WI38 (cell line): ENCODE measurements around the gene ZDHHC24.

Experiments
- H3K4me3 ChIP-seq: 2 replicates; pipeline ENCODE4 v1.5.1; 2011; ENCODE audit warnings: low read depth, mild to moderate bottlenecking, control low read depth, low read length
- CTCF ChIP-seq: IDR thresholded peaks from 2 replicates; pipeline ENCODE4 v1.5.1; 2012; ENCODE audit warnings: low read depth, mild to moderate bottlenecking, control low read depth, low read length

The ZDHHC24 gene

DNA sequence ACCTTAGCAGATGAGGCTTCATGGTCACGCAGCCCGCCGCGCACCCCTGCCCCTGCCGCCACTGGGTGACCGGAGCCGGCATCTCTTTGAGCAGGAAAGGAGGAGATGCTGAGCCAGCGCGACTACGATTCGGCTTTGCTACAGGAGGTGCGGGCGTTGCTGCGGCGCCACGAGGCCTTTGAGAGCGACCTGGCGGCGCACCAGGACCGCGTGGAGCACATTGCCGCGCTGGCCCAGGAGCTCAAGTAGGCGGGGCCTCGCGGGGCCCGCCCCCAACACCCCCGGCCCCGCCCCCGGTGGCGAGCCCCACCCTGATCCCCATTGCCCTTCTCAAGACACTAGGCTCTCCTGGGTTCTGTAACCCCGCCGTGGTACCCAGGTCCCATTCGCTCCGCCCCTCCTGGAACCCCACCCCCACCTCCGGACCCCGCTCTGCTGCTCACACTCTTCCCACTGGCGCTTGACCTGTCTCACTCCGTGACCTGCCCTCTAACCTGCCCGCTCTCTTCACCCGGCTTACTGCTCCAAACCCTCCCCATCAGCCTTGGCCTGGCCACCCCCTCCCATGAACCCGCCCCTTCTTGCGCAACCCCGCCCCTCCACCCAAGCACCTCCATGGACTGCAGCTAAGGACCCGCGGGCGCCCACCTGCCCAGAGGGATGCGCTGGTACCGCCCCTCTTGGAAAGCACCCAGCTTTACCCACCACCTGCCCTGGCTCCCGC, 13.5 kb upstream of the ZDHHC24 start:
- TF ChIP-seq CTCF: no peak
- H3K4me3 ChIP-seq: no peak overlapping the region

- TF ChIP-seq CTCF: no peak
- no peak overlapping the region for H3K4me3 ChIP-seq
These were observed 12.0 kb upstream of the ZDHHC24 start for GRCh38 chr11:66557733-66558326.

DNA sequence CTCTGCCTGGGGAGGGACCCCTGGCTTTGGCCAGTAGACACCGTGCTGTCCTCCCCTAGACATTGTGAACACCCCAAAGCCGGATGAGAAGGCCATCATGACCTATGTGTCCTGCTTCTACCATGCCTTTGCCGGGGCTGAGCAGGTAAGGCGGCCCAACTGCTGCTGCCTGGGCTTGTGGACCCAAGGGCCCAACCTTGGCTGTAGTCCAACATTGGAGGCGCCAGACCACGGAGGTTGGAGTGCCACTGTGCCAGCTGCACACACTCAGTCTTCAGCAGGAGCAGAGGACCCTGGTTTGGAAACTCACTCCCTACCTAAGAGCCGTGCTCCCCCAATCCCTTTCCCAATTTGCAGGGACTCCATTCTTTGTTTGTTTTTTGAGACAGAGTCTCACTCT, 10.2 kb upstream of the ZDHHC24 start:
- no peak for TF ChIP-seq CTCF

DNA sequence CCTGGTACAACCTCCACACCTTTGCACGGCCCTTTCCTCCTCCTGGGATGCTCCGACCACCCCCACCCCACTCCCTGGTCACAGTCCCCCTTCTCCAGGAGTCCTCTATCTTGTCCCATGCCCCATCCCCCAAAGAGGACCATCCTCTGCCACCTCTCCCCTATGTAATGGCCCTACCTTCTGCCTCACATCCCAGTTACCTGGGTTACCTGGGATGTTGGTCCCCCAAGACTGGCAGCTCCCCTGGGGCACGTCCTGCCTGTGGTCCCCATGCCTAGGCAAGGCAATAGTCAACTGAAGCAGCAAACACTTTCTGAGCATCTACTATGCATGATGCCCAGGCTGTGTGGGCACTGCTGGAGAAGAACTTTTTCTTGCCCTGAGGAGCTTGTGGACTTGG, 9.6 kb upstream of the ZDHHC24 start:
- H3K4me3 ChIP-seq: no peak overlapping the region
- no peak for TF ChIP-seq CTCF

More for the DNA sequence above, 10.2 kb upstream of the ZDHHC24 start:
- H3K4me3 ChIP-seq: no peak overlapping the region

DNA sequence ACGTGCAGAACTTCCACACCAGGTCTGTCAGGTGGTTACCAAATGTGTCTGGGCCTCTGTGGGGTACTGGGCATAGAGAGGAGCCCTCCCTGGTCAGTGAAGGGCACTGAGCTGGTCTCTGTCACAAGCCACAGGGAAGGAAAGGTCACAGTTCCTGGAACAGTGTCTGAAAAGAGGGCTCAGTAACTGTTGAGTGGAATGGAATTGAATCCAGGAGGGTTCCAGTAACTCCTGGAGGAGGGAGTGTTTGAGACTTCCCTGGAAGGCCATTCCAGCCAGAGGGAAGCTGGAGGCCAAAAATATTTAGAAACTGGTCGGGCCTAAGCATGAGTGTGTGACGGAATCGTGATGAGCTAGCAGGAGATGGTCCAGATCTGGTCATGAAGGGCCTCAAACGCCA, 8.8 kb upstream of the ZDHHC24 start:
- no peak for TF ChIP-seq CTCF
- no peak overlapping the region for H3K4me3 ChIP-seq

DNA sequence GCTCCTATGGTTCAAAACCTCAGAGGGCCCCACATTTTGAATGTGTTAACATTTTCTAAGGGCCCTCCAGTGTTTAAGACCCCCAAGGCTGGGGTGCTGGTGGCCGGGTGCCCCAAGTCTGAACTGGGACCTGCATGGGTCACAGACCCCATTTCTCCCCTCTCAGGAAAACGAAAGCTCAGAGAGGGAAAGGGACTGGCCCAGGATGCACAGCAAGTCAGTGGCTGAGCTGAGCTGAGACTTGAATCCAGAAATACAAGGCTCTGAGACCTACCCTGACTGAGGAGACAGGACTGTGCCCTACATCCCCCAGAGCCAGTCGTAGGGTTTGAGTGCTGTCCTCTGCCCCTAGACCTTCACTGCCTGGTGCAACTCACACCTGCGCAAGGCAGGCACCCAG, 5.0 kb upstream of the ZDHHC24 start:
- no peak overlapping the region for H3K4me3 ChIP-seq
- no peak for TF ChIP-seq CTCF

GRCh38 chr11:66549696-66550095, 3.8 kb upstream of the ZDHHC24 start:
- no peak for TF ChIP-seq CTCF
- no peak overlapping the region for H3K4me3 ChIP-seq
